ENCODE data around the gene LONRF2.

The LONRF2 gene

DNA sequence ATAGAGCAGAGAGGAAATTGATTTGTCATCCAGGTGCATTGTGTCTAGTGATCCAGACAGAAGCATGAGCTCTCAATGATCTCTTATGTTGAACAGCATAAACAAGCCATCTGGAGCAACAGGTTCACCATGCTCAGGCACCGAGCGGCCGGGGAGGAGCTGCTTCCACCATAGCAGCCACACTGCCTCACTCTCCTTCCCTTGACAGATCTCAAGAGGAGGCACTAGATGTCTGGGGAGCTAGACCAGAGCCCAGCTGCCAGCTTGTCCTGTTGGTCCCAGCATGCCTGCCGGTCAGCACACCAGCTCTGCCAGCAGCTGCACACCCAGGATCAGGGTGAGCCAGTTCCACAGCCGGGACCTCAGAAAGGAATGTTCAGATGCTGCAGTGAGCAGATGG lies 17.5 kb upstream of the LONRF2 start:
- Histone ChIP-seq H3K4me1 (no peaks in the 10 kb centered on the region), H3K9ac (no peak overlapping the region), H4K20me1 (no peaks in the 10 kb centered on the region), H3K9me3 (peaks cover 28% of the 10 kb centered on the region), H3K4me2 (no peak overlapping the region), H3K4me3 (no peak overlapping the region), H3K36me3 (no peaks in the 10 kb centered on the region), H3K27me3 (no peaks in the 10 kb centered on the region), H3K27ac (no peak overlapping the region)
- TF ChIP-seq Cebpa-rat (IDR thresholded peaks at IDR 0.05) = no peak

DNA sequence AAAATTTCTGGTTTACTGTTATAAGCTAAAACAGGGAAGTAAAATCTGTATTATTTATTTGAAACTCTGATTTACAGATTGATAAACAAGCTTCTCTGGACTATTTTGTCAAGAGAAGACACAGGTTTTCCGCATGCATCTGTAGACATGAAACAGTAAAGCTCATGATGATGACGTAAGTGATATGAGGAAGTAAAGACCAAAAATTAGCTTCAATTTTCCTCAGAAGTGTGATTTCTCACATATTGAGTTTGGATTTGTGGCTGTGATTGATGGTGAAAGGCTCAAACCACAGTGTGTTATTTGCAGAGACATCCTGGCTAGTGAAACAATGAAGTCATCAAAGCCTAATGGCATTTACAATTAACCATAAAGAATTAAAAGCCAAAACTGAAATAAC lies 12.6 kb upstream of the LONRF2 start:
- Histone ChIP-seq H3K4me1 (no peaks in the 10 kb centered on the region), H3K9ac (no peak overlapping the region), H3K27ac (no peak overlapping the region), H3K4me3 (no peak overlapping the region), H3K4me2 (no peak overlapping the region), H4K20me1 (no peaks in the 10 kb centered on the region), H3K36me3 (no peaks in the 10 kb centered on the region), H3K9me3 (peaks cover 4% of the 10 kb centered on the region; the same call in 1 of the 2 replicates), H3K27me3 (no peaks in the 10 kb centered on the region)
- no peak for TF ChIP-seq Cebpa-rat (IDR thresholded peaks at IDR 0.05)

DNA sequence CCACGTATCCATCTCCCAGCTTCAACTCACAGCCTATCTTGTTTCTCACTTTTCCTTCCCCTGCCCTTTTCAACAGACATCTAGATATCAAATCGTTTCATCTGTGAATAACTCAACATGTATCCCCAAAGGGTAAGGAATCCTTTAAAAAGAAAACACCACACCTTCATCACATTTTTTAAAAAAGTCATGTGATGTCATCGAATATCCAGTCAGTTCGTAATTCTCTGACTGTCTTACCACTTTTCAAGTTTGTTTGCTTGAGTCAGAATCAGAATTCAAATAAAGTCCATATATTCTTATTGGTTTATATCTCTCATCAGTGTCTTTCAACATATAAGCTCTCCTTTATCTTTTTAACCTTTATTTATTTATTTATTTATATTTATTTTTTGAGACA lies 5.4 kb upstream of the LONRF2 start:
- Histone ChIP-seq H3K27ac (no peak overlapping the region), H4K20me1 (no peaks in the 10 kb centered on the region), H3K36me3 (no peaks in the 10 kb centered on the region), H3K4me2 (no peak overlapping the region), H3K4me1 (no peaks in the 10 kb centered on the region), H3K27me3 (peaks cover 19% of the 10 kb centered on the region), H3K9ac (no peak overlapping the region), H3K4me3 (no peak overlapping the region), H3K9me3 (peaks cover 1% of the 10 kb centered on the region; the same call in 1 of the 2 replicates)
- TF ChIP-seq Cebpa-rat (IDR thresholded peaks at IDR 0.05) = no peak

DNA sequence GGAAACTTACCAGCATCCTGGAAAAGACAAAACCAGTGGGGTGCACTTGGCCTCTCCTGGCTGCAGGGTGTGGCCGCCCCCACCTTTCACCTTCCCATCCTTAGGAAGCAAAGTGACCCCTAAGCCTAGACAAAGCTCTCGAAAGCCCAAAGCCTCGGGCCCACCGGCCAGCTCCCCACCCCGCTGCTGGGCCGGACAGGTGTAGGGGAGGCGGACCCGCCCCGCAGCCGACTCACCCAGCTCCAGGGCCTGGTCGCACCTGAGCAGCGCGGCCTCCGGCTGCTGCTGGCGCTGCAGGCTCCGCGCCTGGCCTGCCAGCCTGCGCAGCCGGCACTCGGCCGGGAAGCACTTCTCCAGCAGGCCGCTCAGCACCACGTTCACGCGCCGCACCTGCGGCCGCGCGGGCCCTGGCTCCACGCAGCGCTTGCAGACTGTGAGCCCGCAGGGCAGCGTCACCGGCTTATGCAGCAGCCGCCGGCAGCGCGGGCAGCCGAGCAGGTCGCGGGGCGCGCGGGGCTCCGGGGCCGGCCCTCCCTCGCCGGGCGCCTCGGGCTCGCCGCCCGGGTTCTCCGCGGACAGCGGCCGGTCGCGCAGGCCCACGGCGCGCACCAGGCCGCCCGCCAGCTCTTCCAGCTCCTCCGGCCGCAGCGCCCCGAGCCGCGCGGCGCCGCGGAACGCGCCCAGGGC lies 979 bp downstream of the LONRF2 start:
- no peak for TF ChIP-seq Cebpa-rat (IDR thresholded peaks at IDR 0.05)
- no peak overlapping the region for H3K9ac ChIP-seq
- H4K20me1 ChIP-seq = no peaks in the 10 kb centered on the region
- no peaks in the 10 kb centered on the region for H3K36me3 ChIP-seq
- peaks cover 42% of the 10 kb centered on the region for H3K9me3 ChIP-seq
- no peak overlapping the region for H3K4me2 ChIP-seq
- peaks cover 47% of the 10 kb centered on the region for H3K27me3 ChIP-seq
- H3K4me3 ChIP-seq = 0 out of 2 replicates have a peak overlapping the region, but pooled peaks have one; percentile 14
- H3K27ac ChIP-seq = no peak overlapping the region
- H3K4me1 ChIP-seq = no peaks in the 10 kb centered on the region

DNA sequence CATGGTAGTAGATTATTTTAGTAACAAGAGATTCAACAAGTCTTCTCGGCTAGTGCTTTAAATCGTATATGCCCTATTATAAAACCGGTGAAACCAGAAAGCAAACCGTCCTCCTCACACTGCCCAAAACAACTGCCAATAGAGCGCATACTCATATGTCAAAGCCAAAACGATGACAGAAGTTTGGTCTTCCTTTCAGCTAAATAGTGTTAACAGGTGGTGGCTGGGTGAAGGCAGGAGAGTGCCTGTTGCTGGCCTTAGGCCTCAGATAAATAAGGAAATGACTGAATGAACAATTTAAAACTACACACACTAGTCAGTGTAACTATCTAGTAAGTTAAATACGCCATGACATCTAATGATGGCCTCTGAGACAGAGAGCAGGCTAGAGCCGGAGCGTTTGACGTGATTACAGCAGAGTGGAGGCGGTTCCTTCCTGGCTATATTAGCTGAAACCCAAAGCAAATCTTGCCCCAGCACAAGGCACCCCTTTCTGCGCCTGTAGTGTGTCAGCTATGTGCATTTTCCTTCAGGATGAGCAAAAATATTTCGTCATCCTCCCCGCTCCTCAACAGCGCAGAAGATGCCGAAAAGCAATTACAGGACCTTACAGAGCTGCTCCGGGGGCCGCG lies 1.6 kb downstream of the LONRF2 start:
- Histone ChIP-seq H3K9ac (no peak overlapping the region), H3K27ac (no peak overlapping the region), H3K27me3 (peaks cover 47% of the 10 kb centered on the region)

DNA sequence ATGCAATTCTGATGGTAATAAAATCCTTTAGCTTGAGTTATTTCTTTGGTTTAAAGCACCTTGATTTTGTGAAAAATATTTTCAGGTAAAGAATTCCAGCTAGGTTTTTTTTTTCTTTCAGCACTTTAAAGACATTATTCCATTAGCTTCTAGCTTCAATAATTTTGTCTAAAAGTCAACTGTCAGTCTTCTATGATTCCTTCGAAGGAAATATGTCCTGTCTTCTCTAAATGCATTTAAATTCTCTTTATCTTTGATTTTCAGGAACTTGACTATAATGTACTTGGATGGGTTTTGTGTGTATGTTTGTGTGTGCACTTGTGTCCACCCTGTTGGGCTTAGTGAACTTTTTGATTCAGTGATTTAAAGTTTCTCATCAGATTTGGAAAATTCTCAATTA lies 4.7 kb downstream of the LONRF2 start:
- Histone ChIP-seq H3K36me3 (no peaks in the 10 kb centered on the region), H3K4me2 (no peak overlapping the region), H3K27ac (no peak overlapping the region), H3K9ac (no peak overlapping the region), H3K27me3 (peaks cover 27% of the 10 kb centered on the region), H3K4me1 (no peaks in the 10 kb centered on the region), H3K9me3 (peaks cover 42% of the 10 kb centered on the region), H3K4me3 (no peak overlapping the region), H4K20me1 (no peaks in the 10 kb centered on the region)
- TF ChIP-seq Cebpa-rat (IDR thresholded peaks at IDR 0.05) = no peak

More for the DNA sequence above, 1.6 kb downstream of the LONRF2 start:
- Histone ChIP-seq H3K4me1 (no peaks in the 10 kb centered on the region), H3K9me3 (peaks cover 42% of the 10 kb centered on the region), H3K36me3 (no peaks in the 10 kb centered on the region), H4K20me1 (no peaks in the 10 kb centered on the region), H3K4me3 (no peak overlapping the region), H3K4me2 (no peak overlapping the region)
- no peak for TF ChIP-seq Cebpa-rat (IDR thresholded peaks at IDR 0.05)

DNA sequence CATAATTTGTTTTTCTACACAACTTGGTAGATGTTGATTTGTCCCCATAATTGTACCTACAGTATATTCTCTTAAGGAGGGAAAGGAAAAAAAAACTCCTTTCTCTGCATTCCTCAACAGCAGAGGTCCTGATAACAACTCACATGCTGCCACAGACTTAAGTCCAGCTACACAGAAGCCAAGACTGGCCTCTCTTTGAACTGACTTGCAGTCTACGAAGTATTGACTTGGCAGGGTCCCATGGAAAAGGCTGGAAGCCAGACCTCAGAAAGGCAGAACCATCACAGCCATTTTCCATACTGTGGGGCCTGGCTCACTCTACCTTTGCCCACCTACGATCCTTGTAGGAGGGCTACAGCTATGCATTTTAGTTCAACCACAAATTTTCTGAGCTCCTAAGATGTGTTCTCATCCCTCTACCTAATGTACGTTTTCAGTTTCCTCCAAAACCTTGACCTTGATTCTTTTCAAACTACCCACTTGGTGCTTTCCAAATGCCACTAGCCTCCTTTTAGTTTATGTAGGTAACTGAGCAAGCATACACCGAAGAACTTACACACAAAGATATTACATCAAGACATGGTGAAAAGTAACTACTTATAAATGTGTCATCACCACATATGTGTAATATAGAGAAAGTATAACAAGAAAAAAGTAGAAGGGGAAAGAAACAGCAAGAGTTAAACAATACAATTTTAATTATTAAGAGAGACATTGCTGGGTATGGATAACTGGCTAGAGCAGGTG lies 12.2 kb downstream of the LONRF2 start:
- TF ChIP-seq Cebpa-rat (IDR thresholded peaks at IDR 0.05) = no peak
- Histone ChIP-seq H3K4me3 (no peak overlapping the region), H3K27ac (no peak overlapping the region), H4K20me1 (no peaks in the 10 kb centered on the region), H3K9ac (no peak overlapping the region), H3K4me1 (no peaks in the 10 kb centered on the region), H3K36me3 (no peaks in the 10 kb centered on the region), H3K9me3 (no peaks in the 10 kb centered on the region), H3K27me3 (no peaks in the 10 kb centered on the region), H3K4me2 (no peak overlapping the region)

DNA sequence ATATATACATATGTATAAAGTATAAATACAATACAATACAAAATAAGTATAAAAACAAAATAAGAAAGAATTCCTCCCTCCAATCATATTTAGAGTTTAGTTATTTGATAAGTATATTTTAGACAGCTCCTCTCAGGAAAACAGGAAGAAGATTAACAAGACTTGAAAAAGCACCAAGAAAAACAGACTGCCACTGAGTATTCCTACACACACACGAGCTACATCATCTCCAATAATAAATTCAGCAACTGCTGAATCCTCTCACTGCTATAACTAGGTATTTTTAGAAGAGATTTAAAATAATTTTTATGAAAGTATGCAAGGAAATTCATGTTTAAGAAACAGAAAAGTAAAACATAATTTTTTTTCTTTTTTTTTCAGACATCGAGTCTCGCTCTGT lies 13.0 kb downstream of the LONRF2 start:
- Histone ChIP-seq H3K27me3 (no peaks in the 10 kb centered on the region), H3K4me3 (no peak overlapping the region), H3K4me2 (no peak overlapping the region), H4K20me1 (no peaks in the 10 kb centered on the region), H3K9ac (no peak overlapping the region), H3K4me1 (no peaks in the 10 kb centered on the region), H3K36me3 (no peaks in the 10 kb centered on the region), H3K9me3 (no peaks in the 10 kb centered on the region), H3K27ac (no peak overlapping the region)
- no peak for TF ChIP-seq Cebpa-rat (IDR thresholded peaks at IDR 0.05)

DNA sequence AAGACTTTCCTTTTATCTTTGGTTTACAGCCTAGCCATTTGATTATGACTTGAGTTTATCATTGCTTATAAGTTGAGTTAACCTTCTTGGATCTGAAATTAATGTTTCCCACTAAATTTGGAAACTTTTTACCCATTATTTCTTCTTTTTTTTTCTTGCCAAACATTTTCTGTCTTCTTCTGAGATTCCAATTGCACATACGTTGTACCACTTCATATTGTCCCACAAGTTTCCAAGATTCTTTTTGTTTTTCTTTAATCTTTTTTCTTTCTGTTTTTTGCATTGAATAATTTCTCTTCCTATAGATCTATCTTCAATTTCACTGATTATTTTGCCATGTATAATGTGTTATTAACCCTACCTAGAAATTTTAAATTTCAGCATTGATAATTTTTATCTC lies 18.6 kb downstream of the LONRF2 start:
- Histone ChIP-seq H3K4me2 (no peak overlapping the region), H3K36me3 (no peaks in the 10 kb centered on the region), H3K9me3 (peaks cover 4% of the 10 kb centered on the region; the same call in 1 of the 2 replicates), H3K4me1 (no peaks in the 10 kb centered on the region), H3K4me3 (no peak overlapping the region), H3K27ac (no peak overlapping the region), H3K27me3 (no peaks in the 10 kb centered on the region), H4K20me1 (no peaks in the 10 kb centered on the region), H3K9ac (no peak overlapping the region)
- no peak for TF ChIP-seq Cebpa-rat (IDR thresholded peaks at IDR 0.05)

DNA sequence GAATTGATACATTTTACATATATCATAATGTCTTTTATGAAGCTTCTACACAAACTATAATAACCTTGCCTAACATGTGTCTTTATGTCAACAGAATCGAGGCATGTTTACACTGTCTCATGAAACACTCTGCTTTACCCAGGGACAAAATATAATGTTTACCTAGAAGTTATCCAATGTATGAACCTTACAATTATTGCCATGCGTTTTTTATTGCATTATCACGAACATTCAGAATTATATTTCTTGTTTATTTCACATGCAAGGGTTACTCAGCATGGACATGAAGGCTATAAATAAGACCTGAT lies 19.8 kb downstream of the LONRF2 start:
- peaks cover 4% of the 10 kb centered on the region; the same call in 1 of the 2 replicates for H3K9me3 ChIP-seq
- no peak for TF ChIP-seq Cebpa-rat (IDR thresholded peaks at IDR 0.05)
- H4K20me1 ChIP-seq = no peaks in the 10 kb centered on the region
- no peak overlapping the region for H3K4me3 ChIP-seq
- H3K4me1 ChIP-seq = no peaks in the 10 kb centered on the region
- H3K36me3 ChIP-seq = no peaks in the 10 kb centered on the region
- H3K27me3 ChIP-seq = no peaks in the 10 kb centered on the region
- no peak overlapping the region for H3K27ac ChIP-seq
- no peak overlapping the region for H3K4me2 ChIP-seq
- H3K9ac ChIP-seq = no peak overlapping the region
